HL-60 (cell line): ENCODE results near the gene CLUH.
"Not testable (repeated sequence)": the region's sequence is repeated elsewhere in the genome, so short reads cannot be mapped to it uniquely, and the experiment has no call there.

ENCODE experiments used
- CTCF ChIP-seq: IDR thresholded peaks from one replicate; pipeline ENCODE4 v1.5.1; 2011; ENCODE audit warnings: low read length, control low read depth, inconsistent platforms; ENCODE audit not compliant: insufficient read depth
- TF ChIP-seq, protein P1 (sequence below): IDR thresholded peaks from 2 replicates; pipeline ENCODE4 v1.6.1; 2012; ENCODE audit warnings: low read depth; ENCODE audit not compliant: insufficient replicate concordance

- TF ChIP-seq, protein P1, sequence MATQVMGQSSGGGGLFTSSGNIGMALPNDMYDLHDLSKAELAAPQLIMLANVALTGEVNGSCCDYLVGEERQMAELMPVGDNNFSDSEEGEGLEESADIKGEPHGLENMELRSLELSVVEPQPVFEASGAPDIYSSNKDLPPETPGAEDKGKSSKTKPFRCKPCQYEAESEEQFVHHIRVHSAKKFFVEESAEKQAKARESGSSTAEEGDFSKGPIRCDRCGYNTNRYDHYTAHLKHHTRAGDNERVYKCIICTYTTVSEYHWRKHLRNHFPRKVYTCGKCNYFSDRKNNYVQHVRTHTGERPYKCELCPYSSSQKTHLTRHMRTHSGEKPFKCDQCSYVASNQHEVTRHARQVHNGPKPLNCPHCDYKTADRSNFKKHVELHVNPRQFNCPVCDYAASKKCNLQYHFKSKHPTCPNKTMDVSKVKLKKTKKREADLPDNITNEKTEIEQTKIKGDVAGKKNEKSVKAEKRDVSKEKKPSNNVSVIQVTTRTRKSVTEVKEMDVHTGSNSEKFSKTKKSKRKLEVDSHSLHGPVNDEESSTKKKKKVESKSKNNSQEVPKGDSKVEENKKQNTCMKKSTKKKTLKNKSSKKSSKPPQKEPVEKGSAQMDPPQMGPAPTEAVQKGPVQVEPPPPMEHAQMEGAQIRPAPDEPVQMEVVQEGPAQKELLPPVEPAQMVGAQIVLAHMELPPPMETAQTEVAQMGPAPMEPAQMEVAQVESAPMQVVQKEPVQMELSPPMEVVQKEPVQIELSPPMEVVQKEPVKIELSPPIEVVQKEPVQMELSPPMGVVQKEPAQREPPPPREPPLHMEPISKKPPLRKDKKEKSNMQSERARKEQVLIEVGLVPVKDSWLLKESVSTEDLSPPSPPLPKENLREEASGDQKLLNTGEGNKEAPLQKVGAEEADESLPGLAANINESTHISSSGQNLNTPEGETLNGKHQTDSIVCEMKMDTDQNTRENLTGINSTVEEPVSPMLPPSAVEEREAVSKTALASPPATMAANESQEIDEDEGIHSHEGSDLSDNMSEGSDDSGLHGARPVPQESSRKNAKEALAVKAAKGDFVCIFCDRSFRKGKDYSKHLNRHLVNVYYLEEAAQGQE, result not testable (repeated sequence)
- not testable (repeated sequence) for TF ChIP-seq CTCF
Observed at GRCh38 chr17:2652911-2653310, 58.7 kb downstream of the CLUH start.
